ENCODE results near the gene MAD1L1. TPM values are rescaled to one million over a fixed set of nuclear protein-coding genes. Genes with fewer than 3 reads are reported as not detected.

The MAD1L1 gene
- total and polyA plus RNA-seq, 2 donors (not counting 1 experiment from before 2014, with no cell fraction given) = 9.8 to 29.4 TPM

DNA sequence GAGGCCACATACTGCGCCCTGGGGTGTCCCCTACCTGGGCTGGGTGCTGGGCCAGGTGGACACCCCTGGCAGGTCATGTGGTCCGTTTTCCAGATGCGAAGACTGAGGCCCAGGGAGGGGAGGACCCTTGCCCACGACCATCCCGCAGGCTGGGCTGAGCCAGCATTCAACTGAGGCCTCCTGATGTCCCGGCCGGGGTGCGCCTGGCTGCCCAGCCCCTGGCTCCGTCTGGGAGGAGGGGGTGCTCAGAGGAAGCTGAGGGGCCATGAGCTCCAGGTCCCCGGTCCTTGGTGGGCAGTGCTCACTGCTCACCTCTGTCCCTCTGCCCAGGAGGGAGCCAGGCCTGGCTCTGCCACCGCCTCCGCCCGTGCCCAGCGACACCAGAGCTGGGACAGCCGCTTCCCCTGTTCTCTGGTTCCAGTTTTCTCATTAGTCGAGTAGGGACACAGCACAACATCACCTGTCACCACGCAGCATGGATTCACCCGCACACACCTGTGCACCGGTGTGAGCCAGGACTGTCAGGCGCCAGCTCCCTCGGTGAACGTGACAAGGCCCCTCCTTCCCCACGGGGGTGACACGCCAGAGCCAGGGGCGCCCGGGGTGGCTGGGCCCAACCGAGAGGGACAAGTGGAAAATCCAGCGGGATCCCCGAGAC is 423.0 kb downstream of the MAD1L1 start:
- Histone ChIP-seq H3K4me3 (replicated peaks in 1 of 4; ENCODE audit: control extremely low read depth in 1 of 4, insufficient read depth in 1 of 4, low read depth in 3 of 4, low read length in 4 of 4) (no peak overlapping the region), H3K36me3 (ENCODE audit: control insufficient read depth, insufficient read depth, low read length) (no peaks in the 10 kb centered on the region), H3K27ac (ENCODE audit: insufficient read depth, low read length) (no peak overlapping the region), H3K79me2 (ENCODE audit: control insufficient read depth, insufficient read depth, low read length) (no peaks in the 10 kb centered on the region), H2AFZ (ENCODE audit: low read length) (no peak overlapping the region), H3K9ac (ENCODE audit: insufficient read depth, low read length) (no peak overlapping the region), H3K27me3 (ENCODE audit: control insufficient read depth, insufficient read depth, low read length) (no peaks in the 10 kb centered on the region), H3K9me3 (ENCODE audit: control insufficient read depth, insufficient read depth, low read depth, low read length) (no peaks in the 10 kb centered on the region), H4K20me1 (ENCODE audit: control insufficient read depth, extremely low read depth, insufficient read depth, low read length) (no peaks in the 10 kb centered on the region), H3K4me1 (ENCODE audit: control insufficient read depth, extremely low read depth, insufficient read depth, low read length) (no peaks in the 10 kb centered on the region), H3K4me2 (ENCODE audit: extremely low read depth, insufficient read depth, low read length) (no peak overlapping the region)
- DNase-seq (ENCODE audit: low read depth in 2 of 2) = no peak
- TF ChIP-seq EZH2 (IDR thresholded peaks at IDR 0.05; ENCODE audit: low read length, missing control alignments) (no peak), CTCF (conservative IDR thresholded peaks at IDR 0.05 in 1 of 2, IDR thresholded peaks at IDR 0.05 in 1 of 2; ENCODE audit: low read depth in 1 of 2, low read length in 2 of 2) (no peak)

- no peaks in the 10 kb centered on the region for H3K79me2 ChIP-seq (ENCODE audit: control insufficient read depth, insufficient read depth, low read length)
- no peaks in the 10 kb centered on the region for H3K27me3 ChIP-seq (ENCODE audit: control insufficient read depth, insufficient read depth, low read length)
- no peak overlapping the region for H3K9ac ChIP-seq (ENCODE audit: insufficient read depth, low read length)
- no peak overlapping the region for H3K27ac ChIP-seq (ENCODE audit: insufficient read depth, low read length)
- H2AFZ ChIP-seq (ENCODE audit: low read length) = no peak overlapping the region
- no peak for TF ChIP-seq EZH2 (IDR thresholded peaks at IDR 0.05; ENCODE audit: low read length, missing control alignments)
- no peak for TF ChIP-seq CTCF (conservative IDR thresholded peaks at IDR 0.05 in 1 of 2, IDR thresholded peaks at IDR 0.05 in 1 of 2; ENCODE audit: low read depth in 1 of 2, low read length in 2 of 2)
- no peak for DNase-seq (ENCODE audit: low read depth in 2 of 2)
- no peak overlapping the region for H3K4me2 ChIP-seq (ENCODE audit: extremely low read depth, insufficient read depth, low read length)
- H3K36me3 ChIP-seq (ENCODE audit: control insufficient read depth, insufficient read depth, low read length) = no peaks in the 10 kb centered on the region
- H3K4me3 ChIP-seq (replicated peaks in 1 of 4; ENCODE audit: control extremely low read depth in 1 of 4, insufficient read depth in 1 of 4, low read depth in 3 of 4, low read length in 4 of 4) = no peak overlapping the region
- H3K4me1 ChIP-seq (ENCODE audit: control insufficient read depth, extremely low read depth, insufficient read depth, low read length) = no peaks in the 10 kb centered on the region
- no peaks in the 10 kb centered on the region for H4K20me1 ChIP-seq (ENCODE audit: control insufficient read depth, extremely low read depth, insufficient read depth, low read length)
- no peaks in the 10 kb centered on the region for H3K9me3 ChIP-seq (ENCODE audit: control insufficient read depth, insufficient read depth, low read depth, low read length)
Measured at GRCh38 chr7:1809070-1809469, 423.7 kb downstream of the MAD1L1 start.

GRCh38 chr7:1807821-1808600 is 424.7 kb downstream of the MAD1L1 start:
- H3K79me2 ChIP-seq (ENCODE audit: control insufficient read depth, insufficient read depth, low read length) = no peaks in the 10 kb centered on the region
- H3K4me2 ChIP-seq (ENCODE audit: extremely low read depth, insufficient read depth, low read length) = no peak overlapping the region
- H3K27me3 ChIP-seq (ENCODE audit: control insufficient read depth, insufficient read depth, low read length) = no peaks in the 10 kb centered on the region
- H2AFZ ChIP-seq (ENCODE audit: low read length) = no peak overlapping the region
- DNase-seq (ENCODE audit: low read depth in 2 of 2) = no peak
- H3K27ac ChIP-seq (ENCODE audit: insufficient read depth, low read length) = no peak overlapping the region
- H3K4me1 ChIP-seq (ENCODE audit: control insufficient read depth, extremely low read depth, insufficient read depth, low read length) = no peaks in the 10 kb centered on the region
- H3K4me3 ChIP-seq (replicated peaks in 1 of 4; ENCODE audit: control extremely low read depth in 1 of 4, insufficient read depth in 1 of 4, low read depth in 3 of 4, low read length in 4 of 4) = no peak overlapping the region
- TF ChIP-seq CTCF (conservative IDR thresholded peaks at IDR 0.05 in 1 of 2, IDR thresholded peaks at IDR 0.05 in 1 of 2; ENCODE audit: low read depth in 1 of 2, low read length in 2 of 2) = no peak
- TF ChIP-seq EZH2 (IDR thresholded peaks at IDR 0.05; ENCODE audit: low read length, missing control alignments) = no peak
- H4K20me1 ChIP-seq (ENCODE audit: control insufficient read depth, extremely low read depth, insufficient read depth, low read length) = no peaks in the 10 kb centered on the region
- no peak overlapping the region for H3K9ac ChIP-seq (ENCODE audit: insufficient read depth, low read length)
- no peaks in the 10 kb centered on the region for H3K36me3 ChIP-seq (ENCODE audit: control insufficient read depth, insufficient read depth, low read length)
- no peaks in the 10 kb centered on the region for H3K9me3 ChIP-seq (ENCODE audit: control insufficient read depth, insufficient read depth, low read depth, low read length)

Data from fibroblast of lung (primary cell).